Lung microvascular endothelial cell (primary cell): ENCODE results near the gene ATP6V1G2. TPM values are rescaled to one million over a fixed set of nuclear protein-coding genes. Genes with fewer than 3 reads are reported as not detected.

ENCODE experiments used
- DNase-seq, 2 donors: peaks; one replicate each; pipeline versions ENCODE4 v3.0.0 to v3.0.0-alpha.2; 2010; ENCODE audit warnings: low read depth in 2 of 2
- total RNA-seq: library from RNA; depleted of rRNA; stranded (reverse); fragments of >200 nt; gene quantifications from 2 replicates; pipeline ENCODE4 v1.2.1, GENCODE V29; 2014

Gene ATP6V1G2
- total RNA-seq, 1 donor from 2014 or later = 0.20 TPM

DNA sequence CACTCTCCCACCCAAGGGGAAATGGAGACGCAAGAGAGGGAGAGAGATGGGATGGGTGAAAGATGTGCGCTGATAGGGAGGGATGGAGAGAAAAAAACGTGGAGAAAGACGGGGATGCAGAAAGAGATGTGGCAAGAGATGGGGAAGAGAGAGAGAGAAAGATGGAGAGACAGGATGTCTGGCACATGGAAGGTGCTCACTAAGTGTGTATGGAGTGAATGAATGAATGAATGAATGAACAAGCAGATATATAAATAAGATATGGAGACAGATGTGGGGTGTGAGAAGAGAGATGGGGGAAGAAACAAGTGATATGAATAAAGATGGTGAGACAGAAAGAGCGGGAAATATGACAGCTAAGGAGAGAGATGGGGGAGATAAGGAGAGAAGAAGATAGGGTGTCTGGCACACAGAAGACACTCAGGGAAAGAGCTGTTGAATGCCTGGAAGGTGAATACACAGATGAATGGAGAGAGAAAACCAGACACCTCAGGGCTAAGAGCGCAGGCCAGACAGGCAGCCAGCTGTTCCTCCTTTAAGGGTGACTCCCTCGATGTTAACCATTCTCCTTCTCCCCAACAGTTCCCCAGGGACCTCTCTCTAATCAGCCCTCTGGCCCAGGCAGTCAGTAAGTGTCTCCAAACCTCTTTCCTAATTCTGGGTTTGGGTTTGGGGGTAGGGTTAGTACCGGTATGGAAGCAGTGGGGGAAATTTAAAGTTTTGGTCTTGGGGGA lies 29.7 kb upstream of the ATP6V1G2 start:
- DNase-seq = no peak

DNA sequence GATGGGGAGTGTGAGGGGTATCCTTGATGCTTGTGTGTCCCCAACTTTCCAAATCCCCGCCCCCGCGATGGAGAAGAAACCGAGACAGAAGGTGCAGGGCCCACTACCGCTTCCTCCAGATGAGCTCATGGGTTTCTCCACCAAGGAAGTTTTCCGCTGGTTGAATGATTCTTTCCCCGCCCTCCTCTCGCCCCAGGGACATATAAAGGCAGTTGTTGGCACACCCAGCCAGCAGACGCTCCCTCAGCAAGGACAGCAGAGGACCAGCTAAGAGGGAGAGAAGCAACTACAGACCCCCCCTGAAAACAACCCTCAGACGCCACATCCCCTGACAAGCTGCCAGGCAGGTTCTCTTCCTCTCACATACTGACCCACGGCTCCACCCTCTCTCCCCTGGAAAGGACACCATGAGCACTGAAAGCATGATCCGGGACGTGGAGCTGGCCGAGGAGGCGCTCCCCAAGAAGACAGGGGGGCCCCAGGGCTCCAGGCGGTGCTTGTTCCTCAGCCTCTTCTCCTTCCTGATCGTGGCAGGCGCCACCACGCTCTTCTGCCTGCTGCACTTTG lies 29.0 kb upstream of the ATP6V1G2 start, which contains the start of gene TNF:
Gene TNF, plus strand, starts transcription at position 231 of the 567 bp plus-strand sequence. Its CDS starts 177 bp downstream, at position 408.
- DNase-seq = no peak

DNA sequence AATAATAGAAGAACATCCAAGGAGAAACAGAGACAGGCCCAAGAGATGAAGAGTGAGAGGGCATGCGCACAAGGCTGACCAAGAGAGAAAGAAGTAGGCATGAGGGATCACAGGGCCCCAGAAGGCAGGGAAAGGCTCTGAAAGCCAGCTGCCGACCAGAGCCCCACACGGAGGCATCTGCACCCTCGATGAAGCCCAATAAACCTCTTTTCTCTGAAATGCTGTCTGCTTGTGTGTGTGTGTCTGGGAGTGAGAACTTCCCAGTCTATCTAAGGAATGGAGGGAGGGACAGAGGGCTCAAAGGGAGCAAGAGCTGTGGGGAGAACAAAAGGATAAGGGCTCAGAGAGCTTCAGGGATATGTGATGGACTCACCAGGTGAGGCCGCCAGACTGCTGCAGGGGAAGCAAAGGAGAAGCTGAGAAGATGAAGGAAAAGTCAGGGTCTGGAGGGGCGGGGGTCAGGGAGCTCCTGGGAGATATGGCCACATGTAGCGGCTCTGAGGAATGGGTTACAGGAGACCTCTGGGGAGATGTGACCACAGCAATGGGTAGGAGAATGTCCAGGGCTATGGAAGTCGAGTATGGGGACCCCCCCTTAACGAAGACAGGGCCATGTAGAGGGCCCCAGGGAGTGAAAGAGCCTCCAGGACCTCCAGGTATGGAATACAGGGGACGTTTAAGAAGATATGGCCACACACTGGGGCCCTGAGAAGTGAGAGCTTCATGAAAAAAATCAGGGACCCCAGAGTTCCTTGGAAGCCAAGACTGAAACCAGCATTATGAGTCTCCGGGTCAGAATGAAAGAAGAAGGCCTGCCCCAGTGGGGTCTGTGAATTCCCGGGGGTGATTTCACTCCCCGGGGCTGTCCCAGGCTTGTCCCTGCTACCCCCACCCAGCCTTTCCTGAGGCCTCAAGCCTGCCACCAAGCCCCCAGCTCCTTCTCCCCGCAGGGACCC lies 28.0 kb upstream of the ATP6V1G2 start:
- no peak for DNase-seq

DNA sequence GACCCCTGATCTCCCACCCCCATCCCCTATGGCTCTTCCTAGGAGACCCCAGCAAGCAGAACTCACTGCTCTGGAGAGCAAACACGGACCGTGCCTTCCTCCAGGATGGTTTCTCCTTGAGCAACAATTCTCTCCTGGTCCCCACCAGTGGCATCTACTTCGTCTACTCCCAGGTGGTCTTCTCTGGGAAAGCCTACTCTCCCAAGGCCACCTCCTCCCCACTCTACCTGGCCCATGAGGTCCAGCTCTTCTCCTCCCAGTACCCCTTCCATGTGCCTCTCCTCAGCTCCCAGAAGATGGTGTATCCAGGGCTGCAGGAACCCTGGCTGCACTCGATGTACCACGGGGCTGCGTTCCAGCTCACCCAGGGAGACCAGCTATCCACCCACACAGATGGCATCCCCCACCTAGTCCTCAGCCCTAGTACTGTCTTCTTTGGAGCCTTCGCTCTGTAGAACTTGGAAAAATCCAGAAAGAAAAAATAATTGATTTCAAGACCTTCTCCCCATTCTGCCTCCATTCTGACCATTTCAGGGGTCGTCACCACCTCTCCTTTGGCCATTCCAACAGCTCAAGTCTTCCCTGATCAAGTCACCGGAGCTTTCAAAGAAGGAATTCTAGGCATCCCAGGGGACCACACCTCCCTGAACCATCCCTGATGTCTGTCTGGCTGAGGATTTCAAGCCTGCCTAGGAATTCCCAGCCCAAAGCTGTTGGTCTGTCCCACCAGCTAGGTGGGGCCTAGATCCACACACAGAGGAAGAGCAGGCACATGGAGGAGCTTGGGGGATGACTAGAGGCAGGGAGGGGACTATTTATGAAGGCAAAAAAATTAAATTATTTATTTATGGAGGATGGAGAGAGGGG lies 27.1 kb upstream of the ATP6V1G2 start:
- no peak for DNase-seq

DNA sequence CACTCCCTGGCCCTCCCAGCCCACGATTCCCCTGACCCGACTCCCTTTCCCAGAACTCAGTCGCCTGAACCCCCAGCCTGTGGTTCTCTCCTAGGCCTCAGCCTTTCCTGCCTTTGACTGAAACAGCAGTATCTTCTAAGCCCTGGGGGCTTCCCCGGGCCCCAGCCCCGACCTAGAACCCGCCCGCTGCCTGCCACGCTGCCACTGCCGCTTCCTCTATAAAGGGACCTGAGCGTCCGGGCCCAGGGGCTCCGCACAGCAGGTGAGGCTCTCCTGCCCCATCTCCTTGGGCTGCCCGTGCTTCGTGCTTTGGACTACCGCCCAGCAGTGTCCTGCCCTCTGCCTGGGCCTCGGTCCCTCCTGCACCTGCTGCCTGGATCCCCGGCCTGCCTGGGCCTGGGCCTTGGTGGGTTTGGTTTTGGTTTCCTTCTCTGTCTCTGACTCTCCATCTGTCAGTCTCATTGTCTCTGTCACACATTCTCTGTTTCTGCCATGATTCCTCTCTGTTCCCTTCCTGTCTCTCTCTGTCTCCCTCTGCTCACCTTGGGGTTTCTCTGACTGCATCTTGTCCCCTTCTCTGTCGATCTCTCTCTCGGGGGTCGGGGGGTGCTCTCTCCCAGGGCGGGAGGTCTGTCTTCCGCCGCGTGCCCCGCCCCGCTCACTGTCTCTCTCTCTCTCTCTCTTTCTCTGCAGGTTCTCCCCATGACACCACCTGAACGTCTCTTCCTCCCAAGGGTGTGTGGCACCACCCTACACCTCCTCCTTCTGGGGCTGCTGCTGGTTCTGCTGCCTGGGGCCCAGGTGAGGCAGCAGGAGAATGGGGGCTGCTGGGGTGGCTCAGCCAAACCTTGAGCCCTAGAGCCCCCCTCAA lies 25.9 kb upstream of the ATP6V1G2 start, which contains the start of gene LTA:
Gene LTA, plus strand, starts transcription at position 249 of the 871 bp plus-strand sequence. Its CDS starts 454 bp downstream, at position 703.
- no peak for DNase-seq

DNA sequence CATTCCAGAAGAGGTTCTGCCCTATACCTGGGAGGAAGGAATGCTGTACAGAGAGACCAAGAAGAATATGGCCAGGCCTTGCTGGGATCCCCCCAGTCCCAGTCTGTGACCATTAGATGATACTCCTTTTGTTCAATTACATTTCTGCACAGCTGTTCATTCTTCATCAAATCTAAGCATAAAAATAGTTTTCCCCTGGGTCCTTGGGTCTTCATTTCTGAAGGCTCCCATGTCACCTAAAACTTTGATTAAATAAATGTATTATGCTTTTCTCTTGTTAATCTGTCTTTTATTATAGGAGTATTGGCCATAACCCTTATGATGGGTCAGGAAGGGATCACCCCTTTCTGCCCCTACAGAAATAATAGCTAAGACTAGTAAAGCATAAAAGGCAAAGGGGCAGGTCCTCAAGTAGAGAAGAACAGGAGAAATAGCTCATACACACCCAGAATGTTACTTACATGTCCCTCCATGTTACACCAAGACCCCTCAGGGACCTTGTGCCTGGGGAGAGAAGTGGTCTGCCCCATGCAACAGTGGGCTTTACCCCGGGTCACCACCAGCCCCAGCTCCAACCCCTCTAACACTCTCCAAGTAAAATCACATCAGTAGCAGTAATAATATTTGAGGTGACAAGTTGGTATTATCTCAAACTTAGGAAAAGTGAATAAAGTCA lies 23.6 kb upstream of the ATP6V1G2 start:
- DNase-seq = no peak

DNA sequence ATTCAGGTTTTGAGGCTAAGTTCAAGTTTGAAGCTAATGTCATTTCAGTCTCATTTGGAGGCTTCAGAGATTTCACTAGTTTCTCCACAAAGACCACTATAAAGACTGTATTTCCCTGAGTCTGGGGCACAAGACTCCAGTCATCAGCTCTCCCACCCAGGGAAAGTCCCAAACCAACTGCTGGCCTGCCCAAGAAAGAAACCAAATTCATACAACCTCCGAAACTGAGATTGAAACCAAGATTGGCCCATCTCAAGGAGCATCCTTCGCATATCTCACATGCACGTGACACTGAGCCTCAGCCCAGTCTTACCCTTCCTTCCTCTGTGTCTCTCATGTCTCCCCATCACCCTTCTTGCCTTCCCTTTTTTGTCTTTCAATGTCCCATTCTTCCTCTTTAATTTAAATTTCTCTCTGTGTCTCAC lies 22.1 kb upstream of the ATP6V1G2 start:
- DNase-seq = no peak

DNA sequence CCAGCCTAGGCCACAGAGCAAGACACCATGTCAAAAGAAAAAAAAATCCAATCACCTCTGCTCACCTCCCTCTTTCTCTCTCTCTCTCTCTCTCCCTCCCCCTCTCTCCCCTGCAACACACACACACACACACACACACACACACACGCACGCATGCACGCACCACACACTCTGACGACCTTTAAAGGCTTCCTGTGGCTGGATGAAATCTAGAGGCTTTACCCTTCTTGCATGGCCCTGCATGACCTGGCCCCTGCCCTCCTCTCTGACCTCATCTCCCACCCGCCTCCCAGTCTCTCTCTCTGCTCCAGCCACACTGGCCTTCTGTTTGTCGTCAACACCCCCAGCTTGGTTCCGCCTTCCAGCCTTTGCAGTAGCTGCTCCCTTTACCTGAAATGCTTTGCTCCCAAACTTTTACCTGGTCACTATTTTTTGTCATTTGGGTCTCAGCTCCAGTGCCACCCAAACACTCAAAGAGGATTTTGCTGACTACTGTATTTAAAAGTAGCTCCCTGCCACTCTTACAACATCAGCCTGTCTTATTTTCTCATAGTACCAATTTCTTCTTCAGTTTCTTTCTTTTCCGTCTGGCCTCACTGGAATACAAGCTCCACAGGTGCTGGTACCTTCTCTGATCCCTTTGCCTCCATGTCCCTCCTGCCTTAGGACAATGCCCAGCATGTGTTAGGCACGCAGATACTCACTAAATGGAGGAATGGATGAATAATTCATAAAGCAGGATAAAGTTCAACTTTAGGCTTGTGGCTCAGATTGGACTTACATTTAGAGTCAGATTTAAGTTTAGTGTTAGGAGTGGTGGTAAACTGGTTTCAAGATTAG lies 21.3 kb upstream of the ATP6V1G2 start:
- DNase-seq = no peak

DNA sequence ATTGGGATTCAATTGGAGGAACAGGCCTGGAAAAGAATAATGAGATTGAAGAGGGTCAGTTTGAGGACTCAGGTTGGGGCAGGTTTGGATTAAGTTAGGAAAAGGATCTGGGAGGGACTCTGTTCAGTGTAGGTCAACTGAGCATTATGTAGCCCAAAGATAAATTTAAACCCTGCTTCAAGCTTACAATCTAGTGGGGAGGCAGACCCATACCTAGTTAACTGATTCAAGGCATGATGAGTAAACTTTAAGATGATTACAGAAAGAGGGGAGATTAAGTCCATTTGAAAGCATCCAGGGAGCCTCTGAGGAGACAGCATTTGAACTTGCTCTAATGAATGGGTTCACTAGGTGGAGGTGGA lies 14.3 kb upstream of the ATP6V1G2 start:
- DNase-seq = no peak

DNA sequence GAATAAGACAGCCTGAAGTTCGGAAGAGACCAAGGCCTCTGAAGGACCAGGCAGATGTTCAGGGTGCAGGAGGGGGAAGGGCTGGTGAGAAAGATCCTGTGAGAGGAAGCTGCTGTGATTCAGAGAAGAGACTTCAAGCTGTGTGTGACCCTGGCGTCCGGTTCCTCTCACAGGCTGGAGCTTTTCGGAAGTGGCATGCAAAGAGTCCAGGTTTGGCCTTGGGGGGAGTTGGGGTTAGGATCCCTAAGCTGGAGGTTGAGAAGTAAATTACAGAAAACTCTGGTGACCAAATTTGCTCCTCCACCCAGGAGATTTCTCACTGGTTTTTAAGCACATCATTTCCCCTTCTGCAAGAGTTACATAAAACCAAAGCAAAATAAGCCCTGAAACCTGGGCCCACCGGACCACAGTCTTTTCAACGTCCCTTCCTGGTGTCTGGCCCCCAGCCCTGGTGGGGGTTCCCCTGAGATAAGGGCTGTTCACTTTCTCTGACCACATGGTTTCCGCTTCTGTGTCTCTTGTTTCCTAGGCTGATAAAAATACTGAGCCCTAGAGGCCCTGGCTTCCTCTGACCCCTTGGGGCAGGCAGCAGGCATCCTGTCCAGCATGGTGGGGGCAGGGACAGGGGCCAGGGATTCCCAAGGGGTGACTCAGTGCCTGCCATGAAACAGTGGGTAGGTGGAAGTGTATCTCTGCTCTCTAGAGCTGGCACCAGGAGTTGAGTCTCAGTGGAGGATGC lies 13.7 kb upstream of the ATP6V1G2 start:
- DNase-seq = peak; percentile 97 to 99

DNA sequence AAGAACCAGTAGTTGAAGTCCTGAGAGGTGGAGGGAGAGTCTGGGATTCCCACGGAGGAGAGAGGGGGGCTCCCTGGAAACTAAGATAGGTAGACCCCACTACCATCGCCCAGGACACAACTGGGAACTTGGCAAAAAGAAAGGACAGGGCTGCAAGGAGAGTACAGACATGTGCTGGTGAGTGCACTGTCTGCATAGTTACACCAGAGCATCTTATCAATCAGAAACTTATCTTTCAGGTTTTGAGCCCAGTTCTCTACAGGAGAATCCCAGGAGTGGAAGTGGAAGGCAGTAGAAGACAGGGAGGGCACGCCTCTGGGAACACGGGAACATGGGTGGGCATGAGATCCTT lies 13.2 kb upstream of the ATP6V1G2 start:
- no peak for DNase-seq

DNA sequence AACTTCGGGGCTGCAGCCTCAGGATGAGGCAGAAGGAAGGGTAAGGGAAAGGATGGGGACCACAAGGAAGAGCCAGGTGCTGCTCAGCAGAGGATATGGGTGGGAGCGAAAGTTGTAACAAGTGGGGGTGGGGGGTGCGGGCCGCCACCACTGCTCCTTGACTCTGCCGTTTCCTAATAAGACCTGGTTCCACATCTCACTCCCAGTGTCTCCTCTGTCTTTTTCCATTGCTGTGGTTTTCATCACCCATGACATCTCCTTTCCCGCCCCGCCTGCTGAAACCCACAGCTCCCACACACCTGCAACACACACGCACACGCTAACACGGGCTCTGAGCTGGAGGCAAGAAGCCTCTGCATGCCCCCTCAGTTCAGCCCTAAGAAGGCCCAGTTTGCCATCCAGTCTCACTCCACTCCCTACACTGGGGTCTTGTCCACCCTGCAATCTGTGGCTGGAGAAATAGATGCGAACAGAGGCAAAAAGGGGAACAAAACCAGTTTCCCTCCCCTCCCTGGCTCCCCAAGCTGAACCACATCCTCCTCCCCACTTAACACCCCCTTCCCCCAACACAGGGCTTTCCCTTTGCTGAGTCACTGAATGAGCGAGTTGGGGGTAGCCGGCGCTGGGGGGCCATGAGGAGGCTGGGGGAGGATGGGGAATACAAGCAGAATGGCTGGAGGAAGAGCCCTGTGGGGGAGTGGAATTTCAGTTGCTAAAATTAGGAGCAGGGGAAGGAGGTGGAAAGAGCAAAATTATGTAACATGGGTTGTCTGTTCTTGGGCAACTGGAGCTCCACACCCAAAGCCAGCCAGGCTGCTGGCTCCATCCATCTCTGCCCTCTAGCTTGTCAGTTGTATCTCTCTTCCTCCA lies 12.5 kb upstream of the ATP6V1G2 start:
- peak; percentile 40 to 60 for DNase-seq

DNA sequence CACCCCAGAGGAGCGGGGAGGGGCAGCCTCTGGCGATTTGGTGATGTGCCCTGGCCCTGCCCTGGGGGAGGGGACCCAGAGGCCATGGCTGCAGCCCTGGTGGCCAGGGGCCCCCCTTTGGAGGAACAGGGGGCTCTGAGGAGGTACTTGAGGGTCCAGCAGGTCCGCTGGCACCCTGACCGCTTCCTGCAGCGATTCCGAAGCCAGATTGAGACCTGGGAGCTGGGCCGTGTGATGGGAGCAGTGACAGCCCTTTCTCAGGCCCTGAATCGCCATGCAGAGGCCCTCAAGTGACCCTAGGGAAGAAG lies 11.9 kb upstream of the ATP6V1G2 start:
- DNase-seq = no peak

DNA sequence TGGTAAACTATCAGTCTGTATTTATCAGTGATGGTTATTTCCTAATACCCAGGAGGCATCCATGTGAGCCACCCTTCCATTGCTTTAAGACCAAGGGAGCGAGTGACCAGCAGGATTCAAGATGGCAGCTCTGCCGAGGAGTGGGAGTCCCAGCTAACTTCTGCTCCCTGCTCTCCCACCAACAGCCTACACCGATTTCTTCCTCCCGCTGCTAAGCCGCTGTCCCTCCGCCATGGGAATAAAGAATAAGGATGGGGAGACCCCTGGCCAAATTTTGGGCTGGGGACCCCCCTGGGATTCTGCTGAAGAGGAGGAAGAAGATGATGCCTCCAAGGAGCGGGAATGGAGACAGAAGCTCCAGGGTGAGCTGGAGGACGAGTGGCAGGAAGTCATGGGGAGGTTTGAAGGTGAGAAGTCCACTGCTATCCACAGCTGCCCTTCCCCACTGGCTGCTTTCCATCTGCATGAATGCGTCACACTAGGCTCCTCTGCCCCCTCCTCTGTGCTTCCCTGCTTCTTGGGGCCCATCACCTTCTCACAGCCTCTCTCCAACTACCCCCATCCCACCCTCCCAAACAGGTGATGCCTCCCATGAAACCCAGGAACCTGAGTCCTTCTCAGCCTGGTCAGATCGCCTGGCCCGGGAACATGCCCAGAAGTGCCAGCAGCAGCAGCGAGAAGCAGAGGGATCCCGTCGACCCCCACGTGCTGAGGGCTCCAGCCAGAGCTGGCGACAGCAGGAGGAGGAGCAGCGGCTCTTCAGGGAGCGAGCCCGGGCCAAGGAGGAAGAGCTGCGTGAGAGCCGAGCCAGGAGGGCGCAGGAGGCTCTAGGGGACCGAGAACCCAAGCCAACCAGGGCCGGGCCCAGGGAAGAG lies 11.3 kb upstream of the ATP6V1G2 start:
- DNase-seq = peak in 1 of 2 donors; percentile 64

DNA sequence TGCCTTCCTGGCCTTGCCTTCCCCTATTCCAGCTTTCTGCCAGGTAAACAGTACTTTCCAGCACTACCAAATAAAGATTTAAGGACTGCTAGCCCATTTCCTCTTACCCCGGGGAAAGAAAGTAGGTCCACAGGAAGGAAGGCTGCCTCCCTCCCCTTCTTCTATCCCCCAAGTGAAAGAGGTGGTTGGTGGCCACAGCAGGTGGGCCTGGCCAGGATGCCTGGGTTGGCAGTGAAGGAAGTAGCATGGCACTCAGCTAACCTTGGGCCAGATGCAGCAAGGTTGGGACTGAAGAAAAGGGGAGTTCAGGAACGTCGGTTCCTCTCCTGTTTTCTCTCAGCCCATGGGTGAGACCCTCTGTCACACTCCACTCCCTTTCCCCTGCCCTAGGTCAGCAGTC lies 9.9 kb upstream of the ATP6V1G2 start:
- no peak for DNase-seq

DNA sequence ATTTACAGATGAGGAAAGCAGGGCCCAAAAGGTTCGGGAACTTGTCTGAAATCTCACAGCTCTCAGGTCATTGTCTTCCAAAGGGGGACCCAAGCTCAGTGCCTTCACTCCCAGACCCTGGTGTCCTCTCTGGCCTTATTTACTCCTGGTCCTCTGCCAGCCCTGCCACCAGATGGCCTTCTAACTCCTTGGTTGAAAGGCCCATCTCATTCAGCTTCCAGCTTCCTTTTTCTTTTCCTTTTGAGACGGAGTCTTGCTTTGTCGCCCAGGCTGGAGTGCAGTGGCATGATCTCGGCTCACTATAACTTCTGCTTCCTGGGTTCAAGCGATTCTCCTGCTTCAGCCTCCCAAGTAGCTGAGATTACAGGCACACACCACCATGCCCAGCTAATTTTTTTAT lies 5.0 kb upstream of the ATP6V1G2 start:
- peak; percentile 79 to 87 for DNase-seq
